HG03196 (cell line): ENCODE data around the gene TRIM51G.
"Not testable (repeated sequence)": the region's sequence is repeated elsewhere in the genome, so short reads cannot be mapped to it uniquely, and the experiment has no call there.

Experiments
- ATAC-seq: cut with Tn5 transposase; IDR thresholded peaks from one replicate; pipeline ENCODE4 v1.9.1; 2021; ENCODE audit not compliant: unreplicated experiment

Gene TRIM51G, protein sequence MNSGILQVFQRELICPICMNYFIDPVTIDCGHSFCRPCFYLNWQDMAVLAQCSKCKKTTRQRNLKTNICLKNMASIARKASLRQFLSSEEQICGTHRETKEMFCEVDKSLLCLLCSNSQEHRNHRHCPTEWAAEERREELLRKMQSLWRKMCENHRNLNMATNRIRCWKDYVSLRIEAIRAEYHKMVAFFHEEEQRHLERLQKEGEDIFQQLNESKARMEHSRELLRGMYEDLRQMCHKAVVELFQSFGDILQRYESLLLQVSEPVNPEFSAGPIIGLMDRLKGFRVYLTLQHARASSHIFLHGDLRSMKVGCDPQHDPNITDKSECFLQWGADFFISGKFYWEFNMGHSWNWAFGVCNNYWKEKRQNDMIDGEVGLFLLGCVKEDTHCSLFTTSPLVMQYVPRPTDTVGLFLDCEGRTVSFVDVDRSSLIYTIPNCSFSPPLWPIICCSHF

DNA sequence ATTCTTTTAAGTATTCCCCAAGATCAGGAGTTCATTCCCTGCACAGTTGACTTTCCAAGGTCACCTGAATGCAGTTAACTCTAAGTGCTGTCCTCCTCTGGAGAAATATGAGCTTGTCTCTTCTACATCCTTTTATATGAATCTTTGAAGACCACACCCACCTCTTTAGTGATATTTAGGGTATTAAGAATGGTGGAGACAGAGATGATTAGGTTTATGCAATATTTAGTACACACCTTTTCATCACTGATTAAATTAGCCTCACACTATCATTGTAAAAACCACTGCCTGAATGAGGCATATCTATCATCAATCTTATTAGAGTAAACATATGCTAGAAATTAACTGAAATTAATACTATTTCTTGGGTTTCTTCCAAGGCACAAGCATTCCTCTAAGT lies at the start of gene TRIM51G:
Gene TRIM51G (minus strand): TSS at position 101 of the 400 bp plus-strand sequence. CDS start 2,190 bp downstream, outside the sequence.
- not testable (repeated sequence) for ATAC-seq

DNA sequence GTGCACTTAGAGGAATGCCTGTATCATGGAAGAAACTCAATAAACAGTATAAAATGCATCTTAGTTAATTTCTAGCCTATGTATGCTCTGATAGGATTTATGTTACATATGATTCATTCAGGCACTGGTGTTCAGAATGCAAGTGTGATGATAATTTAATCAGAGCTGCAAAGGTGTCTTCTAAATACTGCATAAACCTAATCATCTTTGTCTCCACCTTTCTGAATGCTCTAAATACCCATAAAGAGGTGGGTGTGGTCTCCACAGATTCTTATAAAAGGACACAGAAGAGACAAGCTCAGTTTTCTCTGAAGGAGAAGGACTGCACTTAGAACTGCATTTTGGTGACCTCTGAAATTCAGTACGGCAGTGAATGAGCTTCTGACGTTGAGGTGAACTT lies 44.8 kb upstream of the TRIM51G start, which contains the start of gene TRIM49B:
Gene TRIM49B (plus strand): TSS at position 301 of the 400 bp plus-strand sequence. CDS start 2,777 bp downstream, outside the sequence.
- not testable (repeated sequence) for ATAC-seq

- ATAC-seq = not testable (repeated sequence)
Observed at GRCh38 chr11:48968592-48968991, 15.1 kb downstream of the TRIM51G start.

GRCh38 chr11:48955315-48956049 lies 28.2 kb downstream of the TRIM51G start:
- not testable (repeated sequence) for ATAC-seq

- ATAC-seq = not testable (repeated sequence)
Observed at GRCh38 chr11:48945796-48946195, 37.9 kb downstream of the TRIM51G start.
